ENCODE results near the gene PRKCA. TPM values are rescaled to one million over a fixed set of nuclear protein-coding genes. Genes with fewer than 3 reads are reported as not detected.

Gene PRKCA
- total and polyA plus RNA-seq, 2 experiments from 2014 or later = 6.4 to 35.4 TPM

GRCh38 chr17:66645259-66645658 is 342.8 kb downstream of the PRKCA start:
- no peaks in the 10 kb centered on the region for H3K9me3 Mint-ChIP-seq
- Histone ChIP-seq H3K27me3 (ENCODE audit: insufficient read depth) (no peaks in the 10 kb centered on the region), H3K9me2 (ENCODE audit: insufficient read depth) (no peaks in the 10 kb centered on the region), H3K4me1 (ENCODE audit: insufficient read depth) (peaks cover 13% of the 10 kb centered on the region), H3K4me3 (no peak overlapping the region), H3K36me3 (ENCODE audit: insufficient read depth) (no peaks in the 10 kb centered on the region; the same call in 1 of the 2 replicates), H4K20me1 (replicated peaks; ENCODE audit: insufficient read depth) (no peaks in the 10 kb centered on the region), H2AFZ (no peak overlapping the region), H3K4me2 (no peak overlapping the region), H3K79me2 (replicated peaks; ENCODE audit: insufficient read depth) (no peaks in the 10 kb centered on the region), H3F3A (replicated peaks; ENCODE audit: low read depth) (no peaks in the 10 kb centered on the region), H3K27ac (ENCODE audit: low read depth) (no peak overlapping the region)
- H3K36me3 Mint-ChIP-seq (ENCODE audit: low read depth) = peaks cover 7% of the 10 kb centered on the region; the same call in 2 of the 3 replicates
- ATAC-seq (no peak), DNase-seq (ENCODE audit: low spot score) (no peak)
- H3K4me1 Mint-ChIP-seq = peaks cover 26% of the 10 kb centered on the region
- no peak overlapping the region for H3K27ac Mint-ChIP-seq
- H3K4me3 Mint-ChIP-seq = no peak overlapping the region
- no peaks in the 10 kb centered on the region for H3K27me3 Mint-ChIP-seq (ENCODE audit: insufficient read depth, low read depth, poor library complexity)
- TF ChIP-seq, protein P1, sequence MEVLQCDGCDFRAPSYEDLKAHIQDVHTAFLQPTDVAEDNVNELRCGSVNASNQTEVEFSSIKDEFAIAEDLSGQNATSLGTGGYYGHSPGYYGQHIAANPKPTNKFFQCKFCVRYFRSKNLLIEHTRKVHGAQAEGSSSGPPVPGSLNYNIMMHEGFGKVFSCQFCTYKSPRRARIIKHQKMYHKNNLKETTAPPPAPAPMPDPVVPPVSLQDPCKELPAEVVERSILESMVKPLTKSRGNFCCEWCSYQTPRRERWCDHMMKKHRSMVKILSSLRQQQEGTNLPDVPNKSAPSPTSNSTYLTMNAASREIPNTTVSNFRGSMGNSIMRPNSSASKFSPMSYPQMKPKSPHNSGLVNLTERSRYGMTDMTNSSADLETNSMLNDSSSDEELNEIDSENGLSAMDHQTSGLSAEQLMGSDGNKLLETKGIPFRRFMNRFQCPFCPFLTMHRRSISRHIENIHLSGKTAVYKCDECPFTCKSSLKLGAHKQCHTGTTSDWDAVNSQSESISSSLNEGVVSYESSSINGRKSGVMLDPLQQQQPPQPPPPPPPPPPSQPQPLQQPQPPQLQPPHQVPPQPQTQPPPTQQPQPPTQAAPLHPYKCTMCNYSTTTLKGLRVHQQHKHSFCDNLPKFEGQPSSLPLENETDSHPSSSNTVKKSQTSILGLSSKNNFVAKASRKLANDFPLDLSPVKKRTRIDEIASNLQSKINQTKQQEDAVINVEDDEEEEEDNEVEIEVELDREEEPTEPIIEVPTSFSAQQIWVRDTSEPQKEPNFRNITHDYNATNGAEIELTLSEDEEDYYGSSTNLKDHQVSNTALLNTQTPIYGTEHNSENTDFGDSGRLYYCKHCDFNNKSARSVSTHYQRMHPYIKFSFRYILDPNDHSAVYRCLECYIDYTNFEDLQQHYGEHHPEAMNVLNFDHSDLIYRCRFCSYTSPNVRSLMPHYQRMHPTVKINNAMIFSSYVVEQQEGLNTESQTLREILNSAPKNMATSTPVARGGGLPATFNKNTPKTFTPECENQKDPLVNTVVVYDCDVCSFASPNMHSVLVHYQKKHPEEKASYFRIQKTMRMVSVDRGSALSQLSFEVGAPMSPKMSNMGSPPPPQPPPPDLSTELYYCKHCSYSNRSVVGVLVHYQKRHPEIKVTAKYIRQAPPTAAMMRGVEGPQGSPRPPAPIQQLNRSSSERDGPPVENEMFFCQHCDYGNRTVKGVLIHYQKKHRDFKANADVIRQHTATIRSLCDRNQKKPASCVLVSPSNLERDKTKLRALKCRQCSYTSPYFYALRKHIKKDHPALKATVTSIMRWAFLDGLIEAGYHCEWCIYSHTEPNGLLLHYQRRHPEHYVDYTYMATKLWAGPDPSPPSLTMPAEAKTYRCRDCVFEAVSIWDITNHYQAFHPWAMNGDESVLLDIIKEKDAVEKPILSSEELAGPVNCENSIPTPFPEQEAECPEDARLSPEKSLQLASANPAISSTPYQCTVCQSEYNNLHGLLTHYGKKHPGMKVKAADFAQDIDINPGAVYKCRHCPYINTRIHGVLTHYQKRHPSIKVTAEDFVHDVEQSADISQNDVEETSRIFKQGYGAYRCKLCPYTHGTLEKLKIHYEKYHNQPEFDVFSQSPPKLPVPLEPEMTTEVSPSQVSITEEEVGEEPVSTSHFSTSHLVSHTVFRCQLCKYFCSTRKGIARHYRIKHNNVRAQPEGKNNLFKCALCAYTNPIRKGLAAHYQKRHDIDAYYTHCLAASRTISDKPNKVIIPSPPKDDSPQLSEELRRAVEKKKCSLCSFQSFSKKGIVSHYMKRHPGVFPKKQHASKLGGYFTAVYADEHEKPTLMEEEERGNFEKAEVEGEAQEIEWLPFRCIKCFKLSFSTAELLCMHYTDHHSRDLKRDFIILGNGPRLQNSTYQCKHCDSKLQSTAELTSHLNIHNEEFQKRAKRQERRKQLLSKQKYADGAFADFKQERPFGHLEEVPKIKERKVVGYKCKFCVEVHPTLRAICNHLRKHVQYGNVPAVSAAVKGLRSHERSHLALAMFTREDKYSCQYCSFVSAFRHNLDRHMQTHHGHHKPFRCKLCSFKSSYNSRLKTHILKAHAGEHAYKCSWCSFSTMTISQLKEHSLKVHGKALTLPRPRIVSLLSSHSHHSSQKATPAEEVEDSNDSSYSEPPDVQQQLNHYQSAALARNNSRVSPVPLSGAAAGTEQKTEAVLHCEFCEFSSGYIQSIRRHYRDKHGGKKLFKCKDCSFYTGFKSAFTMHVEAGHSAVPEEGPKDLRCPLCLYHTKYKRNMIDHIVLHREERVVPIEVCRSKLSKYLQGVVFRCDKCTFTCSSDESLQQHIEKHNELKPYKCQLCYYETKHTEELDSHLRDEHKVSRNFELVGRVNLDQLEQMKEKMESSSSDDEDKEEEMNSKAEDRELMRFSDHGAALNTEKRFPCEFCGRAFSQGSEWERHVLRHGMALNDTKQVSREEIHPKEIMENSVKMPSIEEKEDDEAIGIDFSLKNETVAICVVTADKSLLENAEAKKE (CRISPR knock-in tag; IDR thresholded peaks at IDR 0.05) = no peak
- TF ChIP-seq ZNF114 (CRISPR knock-in tag; IDR thresholded peaks at IDR 0.05) = no peak
- TF ChIP-seq EZH2phosphoT487 (IDR thresholded peaks at IDR 0.05; ENCODE audit: unreplicated experiment) = no peak

GRCh38 chr17:66647391-66647983 is 345.1 kb downstream of the PRKCA start:
- Histone ChIP-seq H4K20me1 (replicated peaks; ENCODE audit: insufficient read depth) (no peaks in the 10 kb centered on the region), H3K4me2 (no peak overlapping the region), H3K4me1 (ENCODE audit: insufficient read depth) (peaks cover 13% of the 10 kb centered on the region), H3K9me2 (ENCODE audit: insufficient read depth) (no peaks in the 10 kb centered on the region), H3K36me3 (ENCODE audit: insufficient read depth) (no peaks in the 10 kb centered on the region), H3K79me2 (replicated peaks; ENCODE audit: insufficient read depth) (no peaks in the 10 kb centered on the region), H2AFZ (no peak overlapping the region), H3K27ac (ENCODE audit: low read depth) (no peak overlapping the region), H3F3A (replicated peaks; ENCODE audit: low read depth) (no peaks in the 10 kb centered on the region), H3K27me3 (ENCODE audit: insufficient read depth) (no peaks in the 10 kb centered on the region), H3K4me3 (no peak overlapping the region)
- H3K27me3 Mint-ChIP-seq (ENCODE audit: insufficient read depth, low read depth, poor library complexity) = no peaks in the 10 kb centered on the region
- H3K4me1 Mint-ChIP-seq = peaks cover 26% of the 10 kb centered on the region
- ATAC-seq (no peak), DNase-seq (ENCODE audit: low spot score) (no peak)
- no peaks in the 10 kb centered on the region for H3K36me3 Mint-ChIP-seq (ENCODE audit: low read depth)
- H3K4me3 Mint-ChIP-seq = no peak overlapping the region
- H3K27ac Mint-ChIP-seq = no peak overlapping the region
- no peaks in the 10 kb centered on the region for H3K9me3 Mint-ChIP-seq
- TF ChIP-seq ZNF114 (CRISPR knock-in tag; IDR thresholded peaks at IDR 0.05) (no peak), EZH2phosphoT487 (IDR thresholded peaks at IDR 0.05; ENCODE audit: unreplicated experiment) (no peak), NANOG (IDR thresholded peaks at IDR 0.05; ENCODE audit: borderline replicate concordance) (no peak)
- TF ChIP-seq, protein P1 (CRISPR knock-in tag; IDR thresholded peaks at IDR 0.05) = no peak
